HL-60 (cell line): ENCODE data around the gene TMEM37.

ENCODE experiments used
- POLR2AphosphoS5 ChIP-seq: IDR thresholded peaks from 2 replicates; pipeline ENCODE4 v1.6.1; 2012; ENCODE audit warnings: low read depth
- TF ChIP-seq, protein P1 (sequence below): IDR thresholded peaks from one replicate; pipeline ENCODE4 v1.5.1; 2011; ENCODE audit warnings: low read length, control low read depth, inconsistent platforms; ENCODE audit not compliant: insufficient read depth

DNA sequence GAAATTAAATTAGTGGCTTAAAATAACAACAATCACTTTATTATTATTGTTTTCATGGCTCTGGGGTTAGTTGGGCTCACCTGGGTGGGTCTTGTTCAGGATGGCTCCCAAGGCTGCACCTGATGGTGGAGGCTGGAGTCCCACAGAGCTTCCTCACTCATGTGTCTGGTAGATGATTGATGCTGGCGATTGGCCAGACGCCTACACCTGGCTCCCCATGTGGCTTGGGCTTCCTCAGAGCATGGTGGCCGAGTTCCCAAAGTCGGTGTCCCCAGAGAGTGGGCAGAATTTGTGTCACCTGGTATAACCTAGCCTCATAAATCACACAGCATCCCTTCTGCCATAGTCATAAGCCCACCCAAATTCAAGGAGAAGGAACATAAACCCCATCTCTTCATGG is 46.7 kb upstream of the TMEM37 start:
- no peak for TF ChIP-seq POLR2AphosphoS5
- TF ChIP-seq, protein P1, sequence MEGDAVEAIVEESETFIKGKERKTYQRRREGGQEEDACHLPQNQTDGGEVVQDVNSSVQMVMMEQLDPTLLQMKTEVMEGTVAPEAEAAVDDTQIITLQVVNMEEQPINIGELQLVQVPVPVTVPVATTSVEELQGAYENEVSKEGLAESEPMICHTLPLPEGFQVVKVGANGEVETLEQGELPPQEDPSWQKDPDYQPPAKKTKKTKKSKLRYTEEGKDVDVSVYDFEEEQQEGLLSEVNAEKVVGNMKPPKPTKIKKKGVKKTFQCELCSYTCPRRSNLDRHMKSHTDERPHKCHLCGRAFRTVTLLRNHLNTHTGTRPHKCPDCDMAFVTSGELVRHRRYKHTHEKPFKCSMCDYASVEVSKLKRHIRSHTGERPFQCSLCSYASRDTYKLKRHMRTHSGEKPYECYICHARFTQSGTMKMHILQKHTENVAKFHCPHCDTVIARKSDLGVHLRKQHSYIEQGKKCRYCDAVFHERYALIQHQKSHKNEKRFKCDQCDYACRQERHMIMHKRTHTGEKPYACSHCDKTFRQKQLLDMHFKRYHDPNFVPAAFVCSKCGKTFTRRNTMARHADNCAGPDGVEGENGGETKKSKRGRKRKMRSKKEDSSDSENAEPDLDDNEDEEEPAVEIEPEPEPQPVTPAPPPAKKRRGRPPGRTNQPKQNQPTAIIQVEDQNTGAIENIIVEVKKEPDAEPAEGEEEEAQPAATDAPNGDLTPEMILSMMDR: no peak
